H1 (cell line): Measurements from ENCODE around the gene ALAS1. TPM values are rescaled to one million over a fixed set of nuclear protein-coding genes. Genes with fewer than 3 reads are reported as not detected.
"Not testable (repeated sequence)": the region's sequence is repeated elsewhere in the genome, so short reads cannot be mapped to it uniquely, and the experiment has no call there.

Experiments
- CTCF ChIA-PET: fragments of 300-600 bp; sonication (Branson Sonifier 250); formaldehyde crosslinking; loops from one replicate; lab custom pipeline; 2021; ENCODE audit not compliant: partially characterized antibody; lab: Charles Lee
- POLR2A ChIA-PET: fragments of 300-600 bp; sonication (Branson Sonifier 250); formaldehyde crosslinking; loops from one replicate; lab custom pipeline; 2021; ENCODE audit warnings: inconsistent platforms; ENCODE audit not compliant: partially characterized antibody; lab: Charles Lee
- DNase-seq, 2 experiments: peaks; one replicate each; pipeline versions ENCODE4 v3.0.0 to v3.0.0-alpha.2; 2010 to 2022; ENCODE audit warnings: low spot score in 2 of 2, low read depth in 1 of 2, mixed read lengths in 1 of 2
- FAIRE-seq: peaks from 2 replicates; lab custom pipeline; 2011; peaks lifted over from hg19 to GRCh38; lab: Jason Lieb, UNC
- H2AFZ ChIP-seq: 2 replicates; pipeline ENCODE4 v1.8.1; 2012; ENCODE audit warnings: low read length, inconsistent platforms
- H2AK5ac ChIP-seq: 2 replicates; pipeline ENCODE4 v1.6.1; 2013; ENCODE audit warnings: low read depth, low read length
- H2BK120ac ChIP-seq: replicated peaks from 2 replicates; pipeline ENCODE3; 2013; ENCODE audit warnings: low read depth, low read length, inconsistent platforms
- H2BK12ac ChIP-seq: 2 replicates; pipeline ENCODE4 v1.6.1; 2013; ENCODE audit warnings: low read depth, low read length
- H2BK15ac ChIP-seq: 2 replicates; pipeline ENCODE4 v1.6.1; 2013; ENCODE audit warnings: low read length
- H2BK20ac ChIP-seq: 2 replicates; pipeline ENCODE4 v1.6.1; 2013; ENCODE audit warnings: low read length
- H2BK5ac ChIP-seq: 2 replicates; pipeline ENCODE4 v1.6.1; 2013; ENCODE audit warnings: low read depth, low read length
- H3K14ac ChIP-seq: 2 replicates; pipeline ENCODE4 v1.6.1; 2013; ENCODE audit warnings: inconsistent platforms; ENCODE audit not compliant: insufficient read length
- H3K18ac ChIP-seq: 2 replicates; pipeline ENCODE4 v1.6.1; 2013; ENCODE audit warnings: low read length; ENCODE audit errors: extremely low read depth
- H3K23ac ChIP-seq: 2 replicates; pipeline ENCODE4 v1.6.1; 2013; ENCODE audit warnings: inconsistent platforms; ENCODE audit not compliant: insufficient read length
- H3K23me2 ChIP-seq: 2 replicates; pipeline ENCODE4 v1.6.1; 2013; ENCODE audit warnings: low read depth, low read length
- H3K27ac ChIP-seq: 2 replicates; pipeline ENCODE4 v1.6.1; 2011; ENCODE audit warnings: low read depth, low read length, inconsistent platforms
- H3K27me3 ChIP-seq, 4 experiments: replicated peaks in 1 of 4; 1 replicate in 1 of 4; 2 replicates in 3 of 4; pipeline versions ENCODE4 v1.6.1 to v1.8.1; 2011 to 2013; ENCODE audit warnings: low read length in 3 of 4, mild to moderate bottlenecking in 3 of 4, inconsistent platforms in 2 of 4, mixed read lengths in 2 of 4, moderate library complexity in 1 of 4; ENCODE audit not compliant: control insufficient read depth in 3 of 4, insufficient read depth in 3 of 4; ENCODE audit errors: extremely low read depth in 1 of 4
- H3K36me3 ChIP-seq, 4 experiments: 2 replicates each; pipeline versions ENCODE4 v1.6.1 to v1.8.1; 2011 to 2013; ENCODE audit warnings: mild to moderate bottlenecking in 4 of 4, low read length in 3 of 4, moderate library complexity in 2 of 4, control low read depth in 1 of 4, inconsistent platforms in 1 of 4; ENCODE audit not compliant: insufficient read depth in 4 of 4, control insufficient read depth in 2 of 4
- H3K4ac ChIP-seq: replicated peaks from 2 replicates; pipeline ENCODE3; 2013; ENCODE audit warnings: low read length, low read depth, mixed read lengths, inconsistent platforms; ENCODE audit not compliant: insufficient read length
- H3K4me1 ChIP-seq, 4 experiments: replicated peaks in 1 of 4; 1 replicate in 1 of 4; 2 replicates in 3 of 4; pipeline versions ENCODE4 v1.6.1 to v1.8.1; 2011 to 2013; ENCODE audit warnings: low read length in 3 of 4, inconsistent platforms in 2 of 4, mixed read lengths in 1 of 4; ENCODE audit not compliant: insufficient read depth in 4 of 4, control insufficient read depth in 3 of 4
- H3K4me2 ChIP-seq, 2 experiments: 2 replicates each; pipeline versions ENCODE4 v1.6.1 to v1.8.1; 2011 to 2013; ENCODE audit warnings: low read depth in 2 of 2, low read length in 2 of 2, control low read depth in 1 of 2, inconsistent platforms in 1 of 2, mild to moderate bottlenecking in 1 of 2; ENCODE audit not compliant: insufficient read depth in 1 of 2
- H3K4me3 ChIP-seq, 4 experiments: fragments of 200-600, 300-600 bp in 1 of 4; sonication (generic), shearing (Covaris generic), sonication (Bioruptor Twin) in 1 of 4; 2 replicates each; pipeline versions ENCODE4 v1.5.1 to v1.8.1; 2011 to 2016; ENCODE audit warnings: low read length in 4 of 4, low read depth in 3 of 4, control low read depth in 2 of 4, inconsistent platforms in 2 of 4, mild to moderate bottlenecking in 2 of 4, mixed read lengths in 1 of 4, moderate library complexity in 1 of 4; ENCODE audit not compliant: insufficient read depth in 2 of 4; ENCODE audit errors: extremely low read depth in 1 of 4
- H3K56ac ChIP-seq: replicated peaks from 2 replicates; pipeline ENCODE3; 2013; ENCODE audit warnings: low read depth, mild to moderate bottlenecking, mixed read lengths, low read length, inconsistent platforms; ENCODE audit not compliant: insufficient read length
- H3K79me1 ChIP-seq: 2 replicates; pipeline ENCODE4 v1.6.1; 2013; ENCODE audit warnings: low read depth, low read length, control low read depth
- H3K79me2 ChIP-seq, 2 experiments: 2 replicates each; pipeline versions ENCODE4 v1.6.1 to v1.8.1; 2012 to 2013; ENCODE audit warnings: low read length in 2 of 2, mild to moderate bottlenecking in 2 of 2, inconsistent platforms in 1 of 2; ENCODE audit not compliant: insufficient read depth in 2 of 2, control insufficient read depth in 1 of 2
- H3K9ac ChIP-seq, 4 experiments: replicated peaks in 1 of 4; 1 replicate in 1 of 4; 2 replicates in 3 of 4; pipeline versions ENCODE4 v1.6.1 to v1.8.1; 2011 to 2013; ENCODE audit warnings: low read depth in 3 of 4, low read length in 3 of 4, control low read depth in 2 of 4, mild to moderate bottlenecking in 2 of 4, moderate library complexity in 2 of 4, inconsistent platforms in 1 of 4; ENCODE audit errors: extremely low read depth in 1 of 4
- H3K9me3 ChIP-seq, 2 experiments: 2 replicates each; pipeline versions ENCODE4 v1.6.1 to v1.8.1; 2012 to 2013; ENCODE audit warnings: mild to moderate bottlenecking in 2 of 2, moderate library complexity in 2 of 2, control low read depth in 1 of 2, inconsistent platforms in 1 of 2, low read depth in 1 of 2, low read length in 1 of 2, mixed read lengths in 1 of 2; ENCODE audit not compliant: insufficient read depth in 2 of 2
- H4K20me1 ChIP-seq, 2 experiments: replicated peaks in 1 of 2; 2 replicates each; pipeline versions ENCODE3 to v1.8.1; 2011 to 2013; ENCODE audit warnings: inconsistent platforms in 2 of 2, low read length in 2 of 2, mild to moderate bottlenecking in 1 of 2; ENCODE audit not compliant: insufficient read depth in 2 of 2, control insufficient read depth in 1 of 2
- H4K5ac ChIP-seq: 2 replicates; pipeline ENCODE4 v1.6.1; 2013; ENCODE audit warnings: low read length, low read depth, mixed read lengths, inconsistent platforms; ENCODE audit not compliant: insufficient read length
- H4K8ac ChIP-seq: 2 replicates; pipeline ENCODE4 v1.8.0; 2013; ENCODE audit warnings: mild to moderate bottlenecking, moderate library complexity, low read length, inconsistent platforms; ENCODE audit not compliant: insufficient read depth; ENCODE audit errors: extremely low read depth
- H4K91ac ChIP-seq: replicated peaks from 2 replicates; pipeline ENCODE3; 2013; ENCODE audit warnings: low read length, mixed read lengths, inconsistent platforms; ENCODE audit not compliant: insufficient read length
- WGBS, 2 experiments: shearing (Covaris generic) in 1 of 2; methylation state at CpG; one replicate each; pipeline versions ENCODE4 v1.1.6 to v1.1.7; 2013 to 2015; ENCODE audit warnings: low lambda C conversion rate in 2 of 2, mixed read lengths in 2 of 2, inconsistent platforms in 1 of 2, low coverage in 1 of 2, missing lambda C conversion rate in 1 of 2; ENCODE audit not compliant: insufficient replicate concordance in 2 of 2, insufficient coverage in 1 of 2, insufficient read length in 1 of 2; ENCODE audit errors: extremely low coverage in 1 of 2, missing lambda C conversion rate in 1 of 2; 5-methylcytosine and 5-hydroxymethylcytosine counted together
- polyA plus RNA-seq, 7 experiments: library from polyadenylated mRNA; depleted of rRNA in 3 of 7; stranded (reverse) in 5 of 7; unstranded in 2 of 7; fragments of >200 nt in 5 of 7; fragments of 200-250 nt in 2 of 7; gene quantifications; 1 replicate in 5 of 7; 2 replicates in 1 of 7; 4 replicates in 1 of 7; pipeline versions ENCODE4 v1.2.1 to v1.2.3, GENCODE V29; 2011 to 2013; ENCODE audit warnings: missing spikeins in 2 of 7, mixed read lengths in 2 of 7
- total RNA-seq: library from RNA; stranded (reverse); fragmentation: NEBNext Ultra II Directional; extraction: Animal tissue kit (Norgen Biotek cat#: 25700); gene quantifications from 2 replicates; pipeline ENCODE4 v1.2.1, GENCODE V29; 2021

ALAS1 gene
- total and polyA plus RNA-seq, 2 of the 8 experiments (the other 6 are each of a cell fraction or from before 2014, with no cell fraction given): 45.9 to 84.4 TPM

DNA sequence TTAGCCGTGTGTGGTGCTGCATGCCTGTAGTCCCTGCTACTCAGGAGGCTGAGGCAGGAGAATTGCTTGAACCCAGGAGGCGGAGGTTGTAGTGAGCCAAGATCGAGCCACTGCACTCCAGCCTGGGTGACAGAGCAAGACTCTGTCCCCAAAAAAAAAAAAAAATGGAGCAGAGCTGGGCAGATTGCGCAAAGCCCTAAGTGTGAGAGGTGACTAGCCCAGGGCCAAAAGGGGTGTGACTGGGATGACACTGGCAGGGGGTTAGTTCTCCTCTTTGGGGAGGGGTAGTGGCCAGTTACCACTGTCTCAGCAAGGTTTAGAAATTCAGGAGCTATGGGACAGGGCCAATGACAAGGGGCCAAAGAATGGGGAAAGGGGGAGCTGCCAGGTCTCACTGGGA lies 19.8 kb upstream of the ALAS1 start:
- H3K36me3 ChIP-seq, H4K8ac ChIP-seq, H2BK120ac ChIP-seq, H3K14ac ChIP-seq, H4K5ac ChIP-seq, H3K9me3 ChIP-seq, H3K9ac ChIP-seq, H3K27me3 ChIP-seq, H2BK12ac ChIP-seq, H3K56ac ChIP-seq, H3K18ac ChIP-seq, H3K4me1 ChIP-seq, H2BK5ac ChIP-seq, DNase-seq, H3K79me1 ChIP-seq, H3K27ac ChIP-seq, H3K79me2 ChIP-seq, H3K4ac ChIP-seq, H2AFZ ChIP-seq, FAIRE-seq, H4K20me1 ChIP-seq, H3K23me2 ChIP-seq, H4K91ac ChIP-seq, H3K23ac ChIP-seq, H3K4me3 ChIP-seq, H2AK5ac ChIP-seq, H3K4me2 ChIP-seq, H2BK20ac ChIP-seq, H2BK15ac ChIP-seq: not testable (repeated sequence)
- ChIA-PET POLR2A (interaction anchor here (0.5 to 0.7 kb wide), 3 partner anchors 148 to 225 kb away, joined by 3 to 4 read pairs (median 3); no protein-coding TSS in a partner anchor), CTCF (interaction anchor here (0.5 to 2.9 kb wide), 9 partner anchors 8 to 393 kb away, joined by 3 to 10 read pairs (median 3); partner anchors contain the start of gene POC1A)
- WGBS, 2 experiments: 100% methylated on average over 3 of the region's 4 CpGs; no CpG with 5 or more reads in 1 of the 2 experiments
